Colon (tissue), 2 donors: Measurements from ENCODE around the gene CROCC.
"Not testable (repeated sequence)": the region's sequence is repeated elsewhere in the genome, so short reads cannot be mapped to it uniquely, and the experiment has no call there.

Source experiments
- FAIRE-seq: peaks from 2 replicates; lab custom pipeline; 2012; peaks lifted over from hg19 to GRCh38; lab: Jason Lieb, UNC
- donor health status: control.
- donor health status: control.

CROCC gene

GRCh38 chr1:16921391-16922185 lies at the start of gene CROCC:
Gene CROCC (plus strand): TSS chr1:16921931. CDS start chr1:16922019, 88 bp downstream.
- FAIRE-seq: no peak

DNA sequence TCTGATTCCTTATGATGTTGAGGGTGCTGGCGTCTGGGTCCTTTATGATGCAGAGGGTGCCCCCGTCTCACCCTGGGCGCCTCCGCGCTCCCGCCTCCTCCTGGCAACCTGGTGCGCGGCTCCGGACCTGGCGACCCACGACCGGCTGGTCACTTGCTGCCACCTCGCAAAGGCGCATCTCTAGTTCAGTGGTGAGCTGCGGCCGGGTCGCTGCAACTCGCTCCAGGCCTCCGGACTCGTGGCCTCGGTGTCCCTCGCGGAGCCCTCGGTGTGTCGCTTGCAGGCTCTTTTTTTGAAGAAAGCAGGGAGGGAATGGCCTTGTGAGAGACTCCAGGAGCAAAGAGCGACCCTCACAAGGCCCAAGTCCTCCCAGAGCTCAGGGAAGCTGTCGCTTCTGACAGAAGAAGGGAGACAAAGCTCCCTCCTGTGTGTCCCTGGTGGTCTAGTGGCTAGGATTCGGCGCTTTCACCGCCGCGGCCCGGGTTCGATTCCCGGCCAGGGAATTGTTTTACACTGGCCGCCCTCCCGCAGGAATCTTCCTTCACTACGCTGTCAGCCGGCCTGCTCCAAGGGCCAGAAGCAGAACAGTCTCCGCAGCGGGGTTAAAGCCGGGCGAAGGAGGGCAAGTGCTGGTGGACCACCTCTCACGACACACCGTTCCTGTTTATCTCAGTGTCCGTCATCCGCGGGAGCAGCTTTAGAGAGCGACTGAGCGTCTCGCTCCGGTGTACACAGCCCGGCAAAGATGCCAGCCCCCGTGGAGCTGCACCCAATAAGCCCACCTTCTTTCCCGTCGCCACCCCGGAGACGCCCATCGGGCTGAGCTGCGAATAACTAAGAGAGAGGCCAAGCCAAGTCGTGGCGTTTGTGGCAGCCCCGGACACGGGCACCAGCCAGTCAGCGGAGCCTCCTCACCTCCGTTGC lies 49.3 kb upstream of the CROCC start:
- FAIRE-seq: not testable (repeated sequence)

DNA sequence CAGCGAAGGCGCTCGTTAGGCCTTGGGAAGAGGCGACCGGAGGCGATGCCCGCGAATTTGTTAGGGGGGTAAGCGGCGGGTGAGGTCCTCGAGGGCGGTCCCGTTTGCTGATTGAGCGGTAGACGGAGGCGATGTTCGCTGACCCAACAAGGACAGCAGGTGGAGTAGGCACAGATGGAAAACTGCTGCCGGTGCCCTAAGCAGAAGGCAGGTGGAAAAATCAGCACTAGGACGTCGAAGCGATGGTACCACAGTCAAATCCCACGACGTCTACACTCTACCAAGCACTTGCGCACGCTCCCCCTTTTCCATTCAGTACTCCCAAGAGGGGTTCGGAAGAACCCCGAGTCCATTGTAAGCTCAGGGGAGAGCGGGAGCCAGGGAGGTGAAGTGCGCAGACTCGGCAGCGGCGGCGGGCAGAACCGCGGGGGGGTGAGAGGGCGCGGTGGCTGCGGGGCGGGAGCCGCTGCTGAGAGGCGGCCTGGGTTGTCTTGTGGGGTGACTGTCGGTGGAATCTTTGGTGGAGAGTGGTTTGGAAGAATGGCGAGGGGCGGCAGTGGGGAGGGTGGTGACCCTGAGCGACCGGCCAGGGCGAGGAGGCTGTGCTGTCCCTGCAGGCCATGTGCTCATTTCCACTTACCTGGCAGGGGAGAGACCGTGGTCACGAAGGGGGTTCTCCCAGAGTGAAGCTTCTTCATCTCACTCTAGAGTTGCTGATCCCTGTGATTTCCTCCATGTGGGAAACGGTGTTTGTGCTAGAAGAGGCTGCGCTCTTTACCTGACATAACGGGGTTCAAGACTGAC lies 48.5 kb upstream of the CROCC start:
- not testable (repeated sequence) for FAIRE-seq

GRCh38 chr1:16874968-16875765 lies 46.6 kb upstream of the CROCC start:
- not testable (repeated sequence) for FAIRE-seq

DNA sequence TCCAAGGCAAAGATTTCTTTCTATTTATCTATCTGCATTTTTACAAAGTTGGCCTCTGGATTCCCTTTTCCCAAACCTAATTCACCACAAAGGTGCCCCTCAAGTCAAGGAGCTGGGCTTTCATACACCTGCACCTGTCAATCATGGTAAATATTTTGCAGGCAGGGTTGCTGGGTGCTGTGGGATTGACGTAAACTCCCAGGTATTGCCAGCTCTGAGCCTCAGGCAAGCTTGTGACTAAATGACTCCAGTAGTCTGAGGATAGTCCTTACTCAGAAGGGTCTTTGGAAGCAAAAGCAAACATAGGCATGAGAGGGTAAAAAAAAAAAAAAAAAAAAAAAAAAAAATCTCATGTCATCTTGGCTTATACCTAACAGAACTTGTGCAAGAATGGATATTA lies 40.0 kb upstream of the CROCC start:
- not testable (repeated sequence) for FAIRE-seq

GRCh38 chr1:16882986-16883385 lies 38.7 kb upstream of the CROCC start:
- no peak for FAIRE-seq

GRCh38 chr1:16884487-16884886 lies 37.2 kb upstream of the CROCC start:
- FAIRE-seq: not testable (repeated sequence)

- no peak for FAIRE-seq
Measured at GRCh38 chr1:16886860-16887605, 34.7 kb upstream of the CROCC start.

DNA sequence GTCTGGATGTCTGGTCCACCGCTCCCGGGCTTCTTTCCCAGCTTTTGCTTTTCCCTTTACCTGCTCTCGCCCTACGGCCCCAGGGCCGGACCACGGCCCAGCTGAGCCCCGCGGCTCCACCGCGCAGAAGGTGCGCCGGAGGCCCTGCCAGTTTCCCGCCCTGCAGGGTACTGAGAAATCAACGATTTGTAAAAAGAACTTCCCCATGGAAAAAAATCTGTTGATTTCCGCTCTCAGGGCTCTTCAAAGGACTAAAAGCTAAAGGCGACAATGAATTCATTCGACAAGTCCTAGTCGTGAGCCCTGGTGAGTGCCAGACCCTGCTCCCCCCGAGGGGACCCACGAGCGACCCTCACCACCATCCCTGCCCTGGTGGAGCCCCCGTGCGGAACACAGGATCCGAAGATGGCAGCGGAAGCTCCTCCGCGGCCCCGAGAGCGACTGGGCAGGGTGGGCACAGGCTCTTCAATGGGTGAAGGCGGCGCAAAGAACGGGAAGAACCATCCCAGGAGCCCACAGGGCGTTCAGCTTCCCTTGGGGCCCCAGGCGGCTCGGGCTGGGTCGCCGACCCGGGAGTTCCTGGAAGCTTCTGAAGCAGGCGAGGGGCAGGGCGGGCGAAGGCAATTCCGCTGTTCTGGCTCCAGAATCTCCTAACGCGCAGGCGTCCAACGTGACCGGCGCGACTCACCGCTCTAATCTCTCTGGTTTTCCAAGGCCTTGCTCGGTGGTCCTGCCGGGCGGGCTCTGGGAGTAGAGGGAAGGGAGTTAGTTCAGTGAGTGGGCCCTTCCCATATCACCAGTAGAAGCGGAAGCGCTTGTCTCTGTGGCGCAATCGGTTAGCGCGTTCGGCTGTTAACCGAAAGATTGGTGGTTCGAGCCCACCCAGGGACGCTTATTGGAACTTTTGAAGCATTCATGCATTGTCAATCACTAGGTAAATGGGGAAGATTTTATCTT lies 32.6 kb upstream of the CROCC start:
- no peak for FAIRE-seq

- not testable (repeated sequence) for FAIRE-seq
Measured at GRCh38 chr1:16890539-16891021, 31.2 kb upstream of the CROCC start.

DNA sequence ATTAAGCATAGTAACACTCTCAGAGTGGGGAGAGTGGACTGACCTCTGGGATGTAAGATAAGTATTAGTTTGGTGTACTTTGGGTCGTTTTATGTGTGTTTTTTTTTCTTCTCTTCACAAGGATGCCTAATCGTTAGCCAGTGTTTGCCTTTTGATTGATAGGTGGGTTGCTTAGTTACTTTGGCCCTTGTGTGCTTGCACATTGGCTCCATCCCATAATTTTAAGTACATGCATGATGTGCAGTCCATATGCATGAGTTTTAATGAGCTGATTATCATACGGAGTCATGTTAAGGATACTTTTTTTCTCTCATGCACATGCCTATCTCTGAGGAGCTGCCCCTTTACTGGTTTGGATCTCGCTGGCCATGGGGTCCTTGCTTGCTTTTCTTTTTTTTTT lies 30.7 kb upstream of the CROCC start:
- FAIRE-seq: not testable (repeated sequence)

GRCh38 chr1:16892978-16893525 lies 28.7 kb upstream of the CROCC start:
- not testable (repeated sequence) for FAIRE-seq

DNA sequence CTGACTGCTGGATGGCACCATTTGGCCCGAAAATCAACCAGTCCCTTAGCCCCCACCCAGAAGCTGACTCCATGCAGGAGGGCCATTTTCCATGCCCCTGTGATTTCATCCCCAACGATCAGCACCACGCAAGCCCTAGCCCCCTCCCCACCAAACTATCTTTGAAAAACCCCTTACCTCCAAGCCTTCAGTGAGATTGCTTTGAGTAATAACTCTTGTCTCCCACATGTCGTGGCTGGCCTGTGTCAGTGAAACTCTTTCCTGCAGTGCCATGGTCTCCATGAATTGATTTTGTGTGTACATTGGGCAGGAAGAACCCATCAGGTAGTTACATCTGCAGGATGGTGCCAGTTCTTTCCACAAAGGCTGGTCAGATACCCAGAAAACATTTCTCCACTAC lies 27.9 kb upstream of the CROCC start:
- not testable (repeated sequence) for FAIRE-seq

- FAIRE-seq: not testable (repeated sequence)
Measured at GRCh38 chr1:16894338-16894737, 27.4 kb upstream of the CROCC start.

GRCh38 chr1:16895233-16895597 lies 26.5 kb upstream of the CROCC start:
- not testable (repeated sequence) for FAIRE-seq

DNA sequence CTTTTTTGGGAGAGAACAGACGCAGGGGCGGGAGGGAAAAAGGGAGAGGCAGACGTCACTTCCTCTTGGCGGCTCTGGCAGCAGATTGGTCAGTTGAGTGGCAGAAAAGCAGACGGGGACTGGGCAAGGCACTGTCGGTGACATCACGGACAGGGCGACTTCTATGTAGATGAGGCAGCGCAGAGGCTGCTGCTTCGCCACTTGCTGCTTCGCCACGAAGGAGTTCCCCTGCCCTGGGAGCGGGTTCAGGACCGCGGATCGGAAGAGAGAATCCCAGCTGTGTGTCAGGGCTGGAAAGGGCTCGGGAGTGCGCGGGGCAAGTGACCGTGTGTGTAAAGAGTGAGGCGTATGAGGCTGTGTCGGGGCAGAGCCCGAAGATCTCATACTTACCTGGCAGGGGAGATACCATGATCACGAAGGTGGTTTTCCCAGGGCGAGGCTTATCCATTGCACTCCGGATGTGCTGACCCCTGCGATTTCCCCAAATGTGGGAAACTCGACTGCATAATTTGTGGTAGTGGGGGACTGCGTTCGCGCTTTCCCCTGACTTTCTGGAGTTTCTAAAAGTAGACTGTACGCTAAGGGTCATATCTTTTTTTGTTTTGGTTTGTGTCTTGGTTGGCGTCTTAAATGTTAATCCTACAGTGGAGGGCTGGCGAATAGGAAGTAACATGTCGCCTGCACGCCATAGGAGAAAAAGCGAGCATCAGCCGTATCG lies 26.0 kb upstream of the CROCC start, which contains the start of gene RNU1-2:
Gene RNU1-2, plus strand, starts transcription at position 383 of the 718 bp plus-strand sequence.
- FAIRE-seq: peak; percentile 88

DNA sequence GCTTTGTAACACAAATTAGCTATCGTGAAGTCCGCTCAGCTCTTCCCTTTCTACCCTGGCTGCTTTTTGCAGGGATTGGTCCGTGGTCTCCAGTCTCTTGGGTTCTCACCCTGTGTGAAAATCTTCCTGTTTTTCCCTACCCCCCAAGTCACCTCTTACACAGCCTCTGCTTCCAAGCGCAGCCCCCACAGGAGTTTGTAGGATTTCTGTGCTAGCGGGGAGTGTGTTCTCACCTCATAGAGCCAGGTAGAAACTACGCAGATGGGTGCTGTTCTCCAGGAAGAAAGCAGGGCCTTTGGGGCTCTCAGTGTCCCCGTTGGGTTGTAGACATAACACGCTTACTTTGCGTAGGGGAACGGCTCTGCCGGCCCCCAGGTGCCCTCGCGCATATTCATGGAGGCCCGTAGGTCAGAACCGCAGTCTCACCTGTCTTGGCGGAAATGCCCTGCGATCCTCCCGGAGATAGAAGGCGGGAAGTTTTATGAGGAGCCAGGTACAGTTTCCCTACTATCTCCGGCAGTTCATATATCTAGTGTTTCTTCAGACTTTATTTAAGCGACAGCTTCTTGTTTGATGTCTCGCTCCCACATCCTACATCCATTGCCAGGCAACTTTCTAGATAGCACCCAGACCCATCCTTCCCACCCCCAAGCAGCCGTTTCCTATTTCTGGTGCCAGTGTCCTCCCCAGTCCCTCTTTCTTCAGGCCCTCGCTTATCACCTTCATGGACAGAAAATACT lies 25.2 kb upstream of the CROCC start:
- peak; percentile 51 for FAIRE-seq
